ENCODE measurements around the gene MYO1D. TPM values are rescaled to one million over a fixed set of nuclear protein-coding genes. Genes with fewer than 3 reads are reported as not detected.

Gene MYO1D
- total and polyA plus RNA-seq, 12 donors = 13.6 to 103 (median 59.8) TPM

DNA sequence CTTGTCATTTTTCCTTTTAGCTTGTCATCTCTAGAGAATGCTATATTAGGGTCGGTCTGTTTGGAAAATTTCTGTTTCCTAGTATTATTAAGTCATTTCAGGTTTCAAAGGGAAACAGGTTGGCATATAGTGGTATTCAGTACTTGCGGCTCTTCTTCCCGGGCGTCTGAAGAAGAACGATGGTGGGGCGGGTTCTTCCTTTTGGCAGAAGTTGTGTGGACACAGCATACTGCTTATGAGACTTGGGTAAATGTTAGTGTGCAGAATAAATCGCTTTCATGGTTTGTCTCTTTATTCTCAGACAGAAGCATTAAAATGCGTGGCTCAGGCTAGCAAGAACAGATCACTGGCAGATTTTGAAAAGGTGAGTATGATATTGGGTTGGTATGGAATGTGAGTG, 399.7 kb downstream of the MYO1D start:
- intact Hi-C loops (cut with DNase I) = no loop called here
- Histone ChIP-seq H3K27me3 (no peaks in the 10 kb centered on the region), H3K4me1 (replicated peaks in 1 of 2) (no peaks in the 10 kb centered on the region), H3K27ac (no peak overlapping the region), H3K36me3 (replicated peaks in 1 of 2) (peaks cover 0 to 99% of the 10 kb centered on the region in 2 donors), H3K4me3 (no peak overlapping the region), H3K9me3 (replicated peaks in 1 of 3) (no peaks in the 10 kb centered on the region)
- DNase-seq = no peak
- 90 to 96% (median 95%) methylated on average over 8 of the region's 8 CpGs for WGBS, 4 donors
- no peak for TF ChIP-seq POLR2A (IDR thresholded peaks at IDR 0.05)
- TF ChIP-seq, protein P1, sequence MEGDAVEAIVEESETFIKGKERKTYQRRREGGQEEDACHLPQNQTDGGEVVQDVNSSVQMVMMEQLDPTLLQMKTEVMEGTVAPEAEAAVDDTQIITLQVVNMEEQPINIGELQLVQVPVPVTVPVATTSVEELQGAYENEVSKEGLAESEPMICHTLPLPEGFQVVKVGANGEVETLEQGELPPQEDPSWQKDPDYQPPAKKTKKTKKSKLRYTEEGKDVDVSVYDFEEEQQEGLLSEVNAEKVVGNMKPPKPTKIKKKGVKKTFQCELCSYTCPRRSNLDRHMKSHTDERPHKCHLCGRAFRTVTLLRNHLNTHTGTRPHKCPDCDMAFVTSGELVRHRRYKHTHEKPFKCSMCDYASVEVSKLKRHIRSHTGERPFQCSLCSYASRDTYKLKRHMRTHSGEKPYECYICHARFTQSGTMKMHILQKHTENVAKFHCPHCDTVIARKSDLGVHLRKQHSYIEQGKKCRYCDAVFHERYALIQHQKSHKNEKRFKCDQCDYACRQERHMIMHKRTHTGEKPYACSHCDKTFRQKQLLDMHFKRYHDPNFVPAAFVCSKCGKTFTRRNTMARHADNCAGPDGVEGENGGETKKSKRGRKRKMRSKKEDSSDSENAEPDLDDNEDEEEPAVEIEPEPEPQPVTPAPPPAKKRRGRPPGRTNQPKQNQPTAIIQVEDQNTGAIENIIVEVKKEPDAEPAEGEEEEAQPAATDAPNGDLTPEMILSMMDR (IDR thresholded peaks at IDR 0.05) = no peak

- intact Hi-C loops (cut with DNase I) = no loop called here
- 91 to 94% (median 93%) methylated on average over 3 of the region's 3 CpGs for WGBS, 4 donors
These were observed 401.7 kb downstream of the MYO1D start for GRCh38 chr17:32475258-32475657.

DNA sequence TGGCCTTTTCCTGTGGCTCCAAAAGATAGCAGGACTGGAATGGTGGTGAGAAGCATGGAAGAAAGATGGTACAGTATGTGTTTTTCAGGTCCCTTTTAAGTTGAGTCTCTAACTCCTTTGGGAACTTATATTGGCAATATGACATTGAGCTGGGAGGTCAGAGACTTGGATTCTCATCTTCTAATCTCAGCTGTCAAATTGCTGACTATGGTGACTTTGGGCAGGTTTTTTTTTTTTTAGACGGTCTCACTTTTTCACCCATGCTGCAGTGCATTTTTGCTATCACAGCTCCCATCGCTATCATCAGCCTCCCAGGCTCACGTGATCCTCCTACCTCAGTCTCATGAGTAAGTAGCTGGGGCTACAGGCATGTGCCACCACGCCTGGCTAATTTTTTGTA, 405.3 kb downstream of the MYO1D start:
- intact Hi-C loops (cut with DNase I) = no loop called here
- Histone ChIP-seq H3K36me3 (replicated peaks in 1 of 2) (peaks cover 0 to 98% of the 10 kb centered on the region in 2 donors), H3K27me3 (no peaks in the 10 kb centered on the region), H3K4me3 (no peak overlapping the region), H3K4me1 (replicated peaks in 1 of 2) (no peaks in the 10 kb centered on the region), H3K27ac (no peak overlapping the region), H3K9me3 (replicated peaks in 1 of 3) (no peaks in the 10 kb centered on the region)
- no peak for TF ChIP-seq POLR2A (IDR thresholded peaks at IDR 0.05)
- TF ChIP-seq, protein P1 (IDR thresholded peaks at IDR 0.05) = no peak
- no peak for DNase-seq
- WGBS, 4 donors = 92 to 96% (median 93%) methylated on average over 4 of the region's 4 CpGs

More at GRCh38 chr17:32475258-32475657, 401.7 kb downstream of the MYO1D start:
- Histone ChIP-seq H3K9me3 (replicated peaks in 1 of 3) (no peaks in the 10 kb centered on the region), H3K27me3 (no peaks in the 10 kb centered on the region), H3K4me3 (no peak overlapping the region), H3K4me1 (replicated peaks in 1 of 2) (no peaks in the 10 kb centered on the region), H3K36me3 (replicated peaks in 1 of 2) (peaks cover 0 to 99% of the 10 kb centered on the region in 2 donors), H3K27ac (no peak overlapping the region)
- DNase-seq = no peak
- TF ChIP-seq, protein P1 (IDR thresholded peaks at IDR 0.05) = no peak
- no peak for TF ChIP-seq POLR2A (IDR thresholded peaks at IDR 0.05)

GRCh38 chr17:32470405-32471167, 406.3 kb downstream of the MYO1D start:
- Histone ChIP-seq H3K36me3 (replicated peaks in 1 of 2) (peaks cover 0 to 95% of the 10 kb centered on the region in 2 donors), H3K4me3 (no peak overlapping the region), H3K9me3 (replicated peaks in 1 of 3) (no peaks in the 10 kb centered on the region), H3K27ac (no peak overlapping the region), H3K27me3 (no peaks in the 10 kb centered on the region), H3K4me1 (replicated peaks in 1 of 2) (no peaks in the 10 kb centered on the region)
- DNase-seq = no peak
- no peak for TF ChIP-seq POLR2A (IDR thresholded peaks at IDR 0.05)
- TF ChIP-seq, protein P1 (IDR thresholded peaks at IDR 0.05) = no peak
- 90 to 100% (median 96%) methylated on average over 5 to 6 of the region's 6 CpGs for WGBS, 4 donors
- intact Hi-C loops (cut with DNase I) = no loop called here

All from adrenal gland (tissue), 12 donors.